Activated T-helper 1 cell treated with Interleukin-2 at 50 U/mL for 16 hours (primary cell): Measurements from ENCODE around the gene EXOC6B.
"Not testable (repeated sequence)": the region's sequence is repeated elsewhere in the genome, so short reads cannot be mapped to it uniquely, and the experiment has no call there.

Source experiments
- DNase-seq: peaks from one replicate; pipeline ENCODE4 v3.0.0-alpha.2; 2020; ENCODE audit warnings: low read depth

The EXOC6B gene

DNA sequence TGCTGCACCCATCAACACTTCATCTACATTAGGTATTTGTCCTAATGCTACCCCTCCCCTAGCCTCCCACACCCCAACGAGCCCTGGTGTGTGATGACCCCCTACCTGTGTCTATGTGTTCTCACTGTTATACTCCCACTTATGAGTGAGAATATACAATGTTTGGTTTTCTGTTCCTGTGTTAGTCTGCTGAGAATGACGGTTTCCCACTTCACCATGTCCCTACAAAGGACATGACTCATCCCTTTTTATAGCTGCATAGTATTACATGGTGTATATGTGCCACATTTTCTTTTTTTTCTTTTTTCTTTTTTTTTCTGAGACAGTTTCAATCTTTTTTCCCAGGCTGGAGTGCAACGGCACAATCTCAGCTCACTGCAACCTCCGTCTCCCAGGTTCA, 394.1 kb downstream of the EXOC6B start:
- DNase-seq = no peak

DNA sequence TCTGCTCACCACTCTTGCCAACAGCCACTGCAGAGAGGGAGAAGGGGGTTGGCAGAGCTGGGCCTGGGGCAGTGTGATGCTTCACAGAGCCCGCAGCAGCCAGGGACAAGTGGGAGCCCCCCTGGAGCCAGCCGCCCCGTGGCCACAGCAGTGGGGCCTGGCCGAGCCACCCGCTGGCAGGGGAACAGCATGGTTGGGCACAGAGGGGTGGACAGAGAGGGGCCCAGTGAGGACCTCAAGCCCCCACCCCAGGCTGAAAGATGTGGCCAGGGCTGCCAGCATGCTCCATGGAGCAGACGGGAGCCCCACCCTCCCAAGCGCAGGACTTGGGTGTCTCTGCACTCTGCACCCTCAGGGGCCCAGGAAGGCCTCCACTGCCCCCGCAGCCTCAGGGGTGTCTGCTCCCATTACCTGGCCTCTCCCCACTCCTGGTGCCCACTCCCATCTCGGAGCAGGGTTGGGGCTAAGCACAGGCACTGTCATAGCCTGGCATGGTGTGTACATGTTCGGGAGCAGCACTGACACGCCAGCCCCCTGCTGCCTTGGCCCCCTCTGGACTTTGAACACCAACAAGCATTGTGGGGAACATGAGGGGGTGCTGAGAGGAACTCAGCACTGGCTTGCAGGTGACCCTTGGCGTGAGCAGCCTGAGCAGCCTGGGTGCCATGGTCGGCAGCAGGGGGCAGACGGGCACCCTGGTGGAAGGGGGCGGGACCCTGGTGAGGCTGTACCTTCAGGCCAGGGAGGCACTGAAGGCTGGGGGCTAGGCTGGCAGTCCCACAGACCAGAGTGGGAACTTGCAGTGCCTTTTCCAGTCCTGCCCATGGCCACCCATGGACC, 398.6 kb downstream of the EXOC6B start:
- no peak for DNase-seq

DNA sequence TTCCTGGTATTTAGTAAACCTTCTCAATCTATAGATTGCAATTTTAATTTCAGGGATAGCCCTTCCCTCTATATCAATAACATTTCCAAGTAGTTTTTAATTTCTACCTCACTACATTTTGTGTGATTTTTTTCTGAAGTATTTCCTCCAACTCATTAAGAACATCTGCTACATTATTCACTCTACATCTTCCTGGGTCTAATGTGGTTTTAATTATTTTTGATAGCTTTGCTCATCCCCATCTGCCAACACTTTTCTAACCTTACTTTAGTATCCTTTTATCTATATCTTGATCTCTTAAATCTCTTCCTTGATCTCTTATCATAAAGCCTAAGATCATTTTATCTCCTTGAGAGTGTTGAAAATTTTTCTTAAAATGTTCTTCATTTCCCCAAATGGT, 399.8 kb downstream of the EXOC6B start:
- DNase-seq = no peak

DNA sequence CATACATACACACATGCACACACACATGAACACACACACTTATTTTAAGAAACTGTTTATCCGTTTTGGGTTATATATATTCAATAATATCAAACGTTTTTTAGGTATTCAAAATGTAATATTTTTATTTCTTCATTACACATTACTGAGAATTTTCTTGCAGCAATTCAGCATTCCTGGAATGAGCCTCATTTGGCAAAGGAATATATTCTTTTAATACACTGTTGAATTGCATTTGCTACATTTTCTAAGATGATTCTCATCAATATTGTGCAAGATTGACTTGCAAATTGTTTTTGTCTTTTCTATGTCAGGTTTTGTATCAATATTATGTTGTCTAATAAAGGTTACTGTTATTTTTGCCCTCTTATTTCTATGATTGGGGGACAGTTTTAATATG, 402.1 kb downstream of the EXOC6B start:
- no peak for DNase-seq

DNA sequence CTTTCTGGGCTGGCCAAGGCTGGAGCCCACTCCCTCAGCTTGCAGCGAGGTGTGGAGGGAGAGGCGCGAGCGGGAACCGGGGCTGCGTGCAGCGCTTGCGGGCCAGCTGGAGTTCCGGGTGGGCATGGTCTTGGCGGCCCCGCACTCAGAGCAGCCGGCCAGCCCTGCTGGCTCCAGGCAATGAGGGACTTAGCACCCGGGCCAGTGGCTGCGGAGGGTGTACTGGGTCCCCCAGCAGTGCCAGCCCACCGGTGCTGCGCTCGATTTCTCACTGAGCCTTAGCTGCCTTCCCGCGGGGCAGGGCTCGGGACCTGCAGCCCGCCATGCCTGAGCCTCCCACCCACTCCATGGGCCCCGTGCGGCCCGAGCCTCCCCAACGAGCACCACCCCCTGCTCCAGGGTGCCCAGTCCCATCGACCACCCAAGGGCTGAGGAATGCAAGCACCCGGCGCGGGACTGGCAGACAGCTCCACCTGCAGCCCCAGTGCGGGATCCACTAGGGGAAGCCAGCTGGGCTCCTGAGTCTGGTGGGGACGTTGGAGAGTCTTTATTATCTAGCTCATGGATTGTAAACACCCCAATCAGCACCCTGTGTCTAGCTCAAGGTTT, 404.0 kb downstream of the EXOC6B start:
- DNase-seq = not testable (repeated sequence)

DNA sequence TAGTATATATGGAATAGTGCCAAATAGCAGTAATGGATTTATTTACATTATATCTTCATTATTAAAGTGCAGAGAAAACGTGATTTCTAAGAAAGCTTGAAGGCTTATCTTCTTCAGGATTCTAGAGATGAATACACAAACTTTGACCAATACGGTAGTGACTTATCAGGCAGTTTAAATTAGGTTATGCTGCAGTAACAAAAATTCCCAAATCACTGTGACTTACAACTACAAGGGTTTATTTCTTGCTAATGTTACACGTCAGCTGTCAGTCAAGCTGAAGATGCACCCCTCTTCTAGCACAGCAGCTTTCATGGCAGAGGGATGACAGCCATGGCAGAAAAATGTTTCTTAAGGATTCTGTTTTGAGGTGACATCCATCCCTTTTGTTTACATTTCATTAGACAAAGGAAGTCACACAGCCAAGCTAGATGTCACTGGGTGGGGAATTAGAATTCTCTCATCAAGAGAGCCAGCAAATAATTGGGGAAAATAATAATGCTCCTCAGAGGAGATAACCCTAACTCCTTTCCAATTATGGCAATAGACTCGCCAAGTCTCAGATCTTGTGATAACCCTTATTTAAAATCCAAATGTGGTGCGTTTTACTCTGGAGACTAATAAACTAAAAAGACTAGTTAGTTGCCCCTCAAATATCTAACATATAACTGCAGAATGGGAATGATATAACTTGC, 409.9 kb downstream of the EXOC6B start:
- DNase-seq = no peak

DNA sequence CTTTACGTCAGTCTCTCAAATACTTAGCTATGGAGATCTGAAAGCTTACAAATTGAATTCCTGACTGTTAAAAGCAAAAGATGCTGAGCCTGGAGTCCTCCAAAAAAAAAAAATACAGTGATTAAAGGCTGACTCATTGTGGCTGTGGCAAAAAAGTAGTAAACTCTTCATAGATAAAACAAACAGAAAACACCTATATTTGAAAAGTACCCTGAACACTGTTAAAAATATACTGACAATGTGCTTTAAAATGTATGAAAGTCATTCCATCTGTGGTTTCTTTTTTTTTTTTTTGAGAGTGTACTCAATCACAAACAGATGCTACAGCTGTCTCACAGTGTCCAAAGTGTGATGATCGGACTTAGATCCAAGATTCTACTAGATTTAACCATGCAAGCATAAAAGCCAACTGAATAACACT, 410.6 kb downstream of the EXOC6B start:
- DNase-seq = no peak

DNA sequence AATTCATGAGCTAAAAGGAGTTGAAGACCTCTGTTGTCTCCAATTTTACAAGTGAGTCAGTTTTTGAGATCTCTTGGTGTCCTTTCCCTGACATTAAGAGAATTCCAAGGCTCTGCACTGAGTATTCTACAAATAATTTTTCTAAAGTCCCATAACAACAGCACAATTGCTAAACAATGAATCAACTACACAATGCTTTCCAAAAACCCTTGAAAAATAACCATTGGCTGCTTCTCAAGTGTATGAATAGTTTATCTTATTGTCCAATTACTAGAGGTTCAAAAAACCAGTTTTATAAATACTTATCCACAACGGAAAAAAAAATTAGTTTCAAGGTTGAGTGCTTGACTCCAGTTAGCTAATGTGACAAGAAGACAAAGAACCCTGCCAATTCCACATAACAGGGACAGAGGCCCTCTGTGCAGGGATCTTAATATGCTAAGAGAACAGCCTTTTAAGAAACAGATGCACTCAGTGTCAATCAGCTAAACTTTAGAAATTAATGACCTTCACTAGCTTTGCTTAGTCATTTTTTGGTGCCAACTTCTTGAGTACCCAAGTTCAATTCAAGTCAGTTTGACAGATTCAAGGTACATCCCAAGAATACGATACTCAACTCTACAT, 411.6 kb downstream of the EXOC6B start:
- DNase-seq = no peak

DNA sequence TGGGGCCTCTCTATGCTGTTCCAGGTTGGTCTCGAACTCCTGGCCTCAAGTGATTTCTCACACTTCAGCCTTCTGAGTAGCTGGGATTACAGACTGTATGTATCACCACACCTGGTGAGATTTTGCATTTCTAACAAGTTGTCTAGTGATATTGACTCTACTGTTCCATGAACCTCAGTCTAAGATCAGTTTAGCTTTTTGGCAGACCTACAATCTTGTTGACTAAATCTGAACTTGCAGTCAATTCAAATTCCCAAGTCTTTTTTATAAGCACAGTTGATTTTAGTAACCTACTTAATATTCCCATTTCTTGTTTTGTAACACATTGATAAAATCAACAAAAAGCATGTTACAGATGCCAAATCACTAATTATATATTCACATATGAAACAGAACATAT, 412.1 kb downstream of the EXOC6B start:
- DNase-seq = no peak

DNA sequence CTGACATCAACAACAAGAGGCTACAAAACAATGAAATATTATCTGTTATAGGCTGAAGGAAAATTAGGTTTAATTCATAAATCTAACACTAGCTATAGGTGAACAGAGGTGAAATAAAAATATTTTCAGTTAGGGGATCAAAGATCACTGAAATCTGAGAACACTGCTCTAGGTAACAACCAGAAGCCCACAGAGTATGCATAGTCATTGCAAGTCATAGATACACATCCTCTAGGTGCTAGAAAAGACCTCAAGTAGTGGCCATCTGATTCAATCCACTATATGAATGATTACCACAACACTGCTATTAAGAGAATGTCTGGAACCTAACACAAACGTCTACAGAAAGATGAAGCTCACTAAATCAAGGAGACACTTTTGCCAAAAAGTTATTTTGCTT, 413.6 kb downstream of the EXOC6B start:
- no peak for DNase-seq

DNA sequence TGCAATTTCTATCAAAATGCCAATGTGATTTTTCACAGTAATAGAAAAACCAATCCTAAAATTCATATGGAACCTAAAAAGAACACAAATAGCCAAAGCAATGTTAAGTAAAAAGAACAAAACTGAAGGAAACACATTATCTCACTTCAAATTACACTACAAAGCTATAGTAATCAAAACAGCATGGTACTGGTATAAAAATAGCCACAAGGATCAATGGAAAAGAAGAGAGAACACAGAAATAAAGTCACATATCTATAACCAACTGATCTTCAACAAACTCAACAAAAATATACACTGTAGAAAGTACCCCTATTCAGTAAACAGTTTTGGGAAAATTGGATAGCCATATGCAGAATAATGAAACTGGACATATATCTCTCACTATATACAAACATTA, 426.0 kb downstream of the EXOC6B start:
- DNase-seq = no peak

DNA sequence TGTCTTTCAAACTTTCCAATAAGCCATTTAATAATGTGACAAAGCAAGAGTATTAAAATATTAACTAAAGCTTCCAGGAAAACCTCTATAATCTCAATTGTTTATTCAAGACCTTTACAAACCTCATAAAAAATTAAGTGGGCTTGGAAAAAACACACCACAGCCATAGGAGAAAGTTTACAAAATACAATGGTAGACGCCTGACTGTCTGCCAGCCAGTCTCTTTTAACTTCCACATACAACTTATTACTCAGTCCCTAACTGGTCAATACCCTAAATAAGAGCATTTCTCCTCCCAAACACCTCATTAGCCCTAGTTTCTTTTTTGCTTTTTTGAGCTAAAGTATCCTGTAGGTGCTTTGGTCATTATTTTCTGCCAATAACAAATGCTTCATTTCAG, 430.7 kb downstream of the EXOC6B start:
- DNase-seq = no peak

DNA sequence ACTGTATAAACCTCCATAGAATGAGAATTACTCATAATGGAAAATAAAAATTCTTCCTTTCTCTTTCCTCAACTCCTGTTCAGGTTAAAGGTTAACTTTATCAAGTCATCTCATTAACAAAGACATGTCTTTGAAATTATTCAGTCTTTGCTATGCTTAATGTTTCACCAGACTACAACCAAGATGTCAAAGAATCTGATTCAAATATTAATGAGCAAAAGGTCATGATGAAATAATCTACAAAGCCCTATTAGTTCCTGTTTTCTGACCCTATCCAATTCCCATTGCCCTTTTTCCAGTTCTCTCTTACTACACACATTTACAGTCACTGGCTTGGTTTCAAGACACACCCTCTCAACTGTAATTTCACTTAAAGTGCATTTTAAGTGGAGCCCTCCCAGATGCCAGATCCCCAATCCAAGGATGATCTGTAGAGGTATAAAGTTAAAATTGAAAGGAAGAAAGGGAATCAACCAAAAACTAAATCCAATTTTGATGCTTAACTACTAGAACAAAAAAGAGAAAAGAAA, 431.2 kb downstream of the EXOC6B start:
- no peak for DNase-seq

DNA sequence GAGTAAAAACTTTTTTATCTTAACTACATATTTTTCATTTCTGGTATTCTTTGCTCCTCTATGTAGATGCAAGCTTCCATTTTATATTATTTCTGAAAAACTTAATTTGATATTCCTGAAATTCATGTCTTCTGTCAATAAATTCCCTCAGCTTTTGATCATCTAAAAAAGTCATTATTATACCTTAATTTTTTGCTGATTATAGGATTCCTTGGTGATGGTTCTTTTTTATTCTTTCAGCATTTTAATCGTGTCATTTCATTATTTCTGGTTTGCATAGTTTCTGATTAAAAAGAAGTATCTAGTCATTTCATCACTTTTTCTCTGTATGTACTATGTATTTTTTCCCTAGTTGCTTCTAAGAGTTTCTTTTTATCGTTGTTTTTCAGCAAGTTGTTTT, 436.4 kb downstream of the EXOC6B start:
- DNase-seq = no peak

DNA sequence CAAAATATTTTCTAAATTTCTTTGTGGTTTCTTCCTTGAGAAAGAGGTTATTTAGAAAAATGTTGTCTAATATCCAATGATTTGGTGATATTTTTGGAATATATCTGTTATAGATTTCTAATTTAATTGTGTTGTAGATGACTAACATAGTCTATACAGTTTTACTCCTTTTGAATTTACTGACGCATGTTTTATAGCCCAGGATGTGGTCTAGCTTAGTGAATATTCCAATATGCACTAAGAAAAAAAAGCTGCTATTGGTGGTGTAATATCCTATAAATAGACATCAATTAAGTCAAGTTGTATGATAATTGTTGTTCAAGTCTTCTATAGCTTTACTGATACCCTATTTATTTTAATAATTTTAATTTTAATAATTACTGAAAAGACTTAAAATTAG, 437.6 kb downstream of the EXOC6B start:
- DNase-seq = no peak

DNA sequence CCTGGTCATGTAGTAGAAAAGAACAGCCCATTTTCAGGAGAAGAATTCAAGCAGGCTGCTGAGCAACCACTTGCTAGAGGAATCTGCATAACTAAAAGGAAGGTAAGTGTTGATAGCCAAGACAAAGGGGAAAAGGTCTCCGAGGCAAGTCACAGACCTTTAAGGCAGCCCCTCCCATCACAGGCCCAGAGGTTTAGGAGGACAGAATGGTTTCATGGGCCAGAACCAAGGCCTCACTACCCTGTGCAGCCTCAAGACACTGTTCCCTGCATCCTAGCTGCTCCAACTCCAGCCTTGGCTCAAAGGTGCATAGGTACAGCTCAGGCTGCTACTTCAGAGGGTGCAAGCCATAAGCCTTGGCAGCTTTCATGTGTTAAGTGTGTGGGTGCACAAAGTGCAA, 439.5 kb downstream of the EXOC6B start:
- DNase-seq = no peak

DNA sequence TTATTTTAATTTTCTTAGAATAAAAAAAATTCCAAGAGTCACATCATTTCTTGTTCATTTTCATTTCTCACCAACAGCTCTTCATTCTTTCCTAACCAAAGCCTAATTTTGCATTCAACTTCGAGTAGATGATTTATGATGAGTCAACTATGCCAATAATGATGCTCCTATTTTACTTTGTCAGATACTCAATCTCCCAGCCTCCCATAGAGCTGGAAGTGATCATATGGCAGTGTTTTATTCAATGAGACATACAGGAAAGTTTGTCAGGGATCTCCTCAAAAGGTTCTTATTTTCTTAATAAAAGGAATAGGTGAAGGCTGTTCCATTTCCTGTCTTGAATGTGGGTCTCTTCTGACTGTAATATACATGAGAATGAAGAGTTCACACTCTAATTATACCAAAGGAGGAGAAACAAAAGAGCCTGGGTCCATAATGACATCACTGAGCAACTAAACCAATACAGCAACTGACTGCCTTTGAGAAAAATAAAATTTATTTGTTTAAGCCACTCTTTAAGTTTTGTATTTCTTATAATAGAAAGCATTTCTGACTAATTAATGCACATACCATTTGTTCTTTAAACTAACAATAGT, 447.0 kb downstream of the EXOC6B start:
- no peak for DNase-seq

DNA sequence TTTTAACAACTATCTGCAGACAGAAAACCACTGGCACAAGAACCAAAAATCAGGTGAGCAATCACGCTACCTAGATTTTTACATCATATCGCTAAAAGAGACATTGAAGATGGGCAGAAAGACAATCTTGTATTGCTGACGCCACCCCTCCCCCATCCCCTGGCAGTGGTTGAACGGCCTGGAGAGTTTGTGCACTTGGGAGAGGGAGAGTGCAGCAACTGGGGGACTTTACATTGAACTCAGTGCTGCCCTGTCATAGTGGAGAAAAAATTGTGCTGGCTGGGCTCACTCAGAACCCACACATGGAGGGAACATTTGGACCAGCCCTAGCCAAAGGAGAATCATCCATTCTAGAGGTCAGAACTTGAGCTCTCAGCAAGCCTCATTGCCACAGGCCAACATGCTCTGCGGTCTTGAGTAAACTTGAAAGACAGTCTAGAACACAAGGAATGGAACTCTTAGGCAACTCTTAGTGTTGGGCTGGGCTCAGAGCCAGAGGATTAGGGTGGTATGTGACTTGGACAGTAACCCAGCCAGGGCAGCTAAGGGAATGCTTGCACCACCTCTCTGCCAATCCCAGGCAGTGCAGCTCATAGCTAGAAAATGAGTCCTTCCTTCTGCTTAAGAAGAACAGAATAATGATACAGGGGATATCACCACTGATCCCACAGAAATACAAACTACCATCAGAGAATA, 458.2 kb downstream of the EXOC6B start:
- no peak for DNase-seq

DNA sequence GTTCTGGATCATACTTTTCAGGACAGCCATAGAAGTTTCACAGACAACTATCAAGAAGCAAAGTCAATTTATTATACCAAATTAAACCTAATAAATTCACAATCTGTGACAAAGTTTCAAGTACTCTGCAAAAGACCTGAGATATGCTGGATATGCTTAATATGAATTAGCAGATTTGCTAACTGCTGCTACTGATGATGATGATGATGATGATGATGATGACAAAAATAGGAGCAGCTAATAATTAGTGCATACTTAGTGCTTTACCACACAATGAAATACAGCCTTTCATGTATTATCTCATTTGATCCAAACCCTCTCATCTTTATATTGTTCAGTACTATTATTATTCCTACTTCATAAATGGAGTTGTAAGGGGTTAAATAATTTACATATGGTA, 462.4 kb downstream of the EXOC6B start:
- no peak for DNase-seq

DNA sequence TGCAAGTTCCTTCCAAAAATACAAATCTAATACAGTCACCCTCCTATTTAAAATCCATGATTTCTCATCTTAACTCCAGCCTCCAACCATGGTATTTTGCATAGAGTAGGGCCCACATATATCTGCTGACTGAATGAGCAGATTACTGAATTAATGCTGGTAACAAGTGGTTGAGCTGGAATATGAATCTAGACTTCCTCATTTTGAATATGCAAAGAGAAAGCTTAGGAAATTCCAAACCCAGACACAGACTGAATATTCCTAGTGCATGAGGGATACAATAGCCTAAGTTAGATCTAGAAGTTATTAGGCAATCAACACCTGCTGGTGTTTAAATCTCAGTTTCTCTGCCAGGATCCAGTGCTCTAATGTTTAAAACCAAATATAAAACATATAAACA, 463.1 kb downstream of the EXOC6B start:
- no peak for DNase-seq

DNA sequence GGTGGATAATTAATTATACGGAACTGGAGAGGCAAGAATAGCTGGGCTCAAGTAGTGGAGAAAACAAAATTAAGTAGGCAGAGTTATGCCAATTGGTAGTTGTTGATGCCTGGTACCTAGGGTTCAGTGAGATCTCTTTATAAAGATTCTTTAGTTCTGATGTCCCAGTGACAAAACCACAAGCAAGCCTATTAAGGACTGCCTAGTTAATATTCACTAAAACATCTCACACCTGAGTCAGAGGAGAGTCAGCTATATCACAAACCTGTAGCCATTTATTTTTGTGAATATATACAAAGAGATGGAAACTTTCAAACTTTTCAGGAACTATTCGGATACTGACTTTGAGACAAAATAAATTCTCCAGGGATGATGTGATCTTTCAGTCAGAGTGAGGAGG, 464.3 kb downstream of the EXOC6B start:
- DNase-seq = no peak

DNA sequence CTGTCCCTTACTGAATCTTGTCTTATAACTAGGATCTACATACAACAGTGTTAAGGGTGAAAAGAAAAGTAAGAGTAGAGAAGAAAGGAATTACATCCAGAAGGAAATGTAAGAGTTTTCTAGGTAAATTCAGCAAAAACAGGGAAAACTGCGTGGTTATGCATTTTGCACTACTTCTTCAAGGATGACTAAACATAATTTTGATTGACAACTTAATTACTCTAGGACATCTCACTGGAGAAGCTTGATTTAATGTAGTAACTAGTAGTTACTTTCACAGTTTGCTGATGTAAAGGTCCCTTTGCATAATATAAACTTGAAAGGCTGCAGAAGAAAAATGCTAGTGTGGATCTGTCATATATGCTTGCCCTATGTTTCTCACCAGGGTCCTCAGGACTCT, 464.8 kb downstream of the EXOC6B start:
- no peak for DNase-seq
